Measurements from ENCODE around the gene DEFB121. TPM values are rescaled to one million over a fixed set of nuclear protein-coding genes. Genes with fewer than 3 reads are reported as not detected.
"Not testable (repeated sequence)": the region's sequence is repeated elsewhere in the genome, so short reads cannot be mapped to it uniquely, and the experiment has no call there.

Gene DEFB121
- not detected in 2 replicates for total RNA-seq
- polyA plus RNA-seq (2012), result not detected

- no peak for DNase-seq (ENCODE audit: low read depth)
Measured at GRCh38 chr20:31406115-31406514, at the start of gene DEFB121. Gene DEFB121 (minus strand): TSS chr20:31406215. CDS start chr20:31406152, 63 bp downstream.

GRCh38 chr20:31454361-31454760 lies 48.3 kb upstream of the DEFB121 start:
- no peak for DNase-seq (ENCODE audit: low read depth)

GRCh38 chr20:31452575-31452974 lies 46.6 kb upstream of the DEFB121 start:
- DNase-seq (ENCODE audit: low read depth), result peak; percentile 70

GRCh38 chr20:31449511-31450414 lies 43.7 kb upstream of the DEFB121 start:
- no peak for DNase-seq (ENCODE audit: low read depth)

GRCh38 chr20:31446084-31446819 lies 40.2 kb upstream of the DEFB121 start:
- DNase-seq (ENCODE audit: low read depth), result no peak

- no peak for DNase-seq (ENCODE audit: low read depth)
Measured at GRCh38 chr20:31440012-31440659, 34.1 kb upstream of the DEFB121 start, which contains the start of gene DEFB123. Gene DEFB123 (plus strand): TSS chr20:31440632. CDS start chr20:31440699, 67 bp downstream.

- no peak for DNase-seq (ENCODE audit: low read depth)
Measured at GRCh38 chr20:31430568-31431115, 24.6 kb upstream of the DEFB121 start.

- DNase-seq (ENCODE audit: low read depth), result not testable (repeated sequence)
Measured at GRCh38 chr20:31427576-31427975, 21.6 kb upstream of the DEFB121 start.

- not testable (repeated sequence) for DNase-seq (ENCODE audit: low read depth)
Measured at GRCh38 chr20:31426891-31427551, 21.0 kb upstream of the DEFB121 start.

GRCh38 chr20:31425797-31426196 lies 19.8 kb upstream of the DEFB121 start:
- DNase-seq (ENCODE audit: low read depth), result no peak

- DNase-seq (ENCODE audit: low read depth), result no peak
Measured at GRCh38 chr20:31418307-31418706, 12.3 kb upstream of the DEFB121 start.

- DNase-seq (ENCODE audit: low read depth), result no peak
Measured at GRCh38 chr20:31415653-31416052, 9.6 kb upstream of the DEFB121 start.

GRCh38 chr20:31414381-31414780 lies 8.4 kb upstream of the DEFB121 start:
- no peak for DNase-seq (ENCODE audit: low read depth)

GRCh38 chr20:31410011-31410410 lies 4.0 kb upstream of the DEFB121 start:
- DNase-seq (ENCODE audit: low read depth), result no peak

GRCh38 chr20:31403886-31404285 lies 2.1 kb downstream of the DEFB121 start:
- DNase-seq (ENCODE audit: low read depth), result no peak

- no peak for DNase-seq (ENCODE audit: low read depth)
Measured at GRCh38 chr20:31394900-31395299, 11.1 kb downstream of the DEFB121 start.

GRCh38 chr20:31392836-31393235 lies 13.2 kb downstream of the DEFB121 start:
- DNase-seq (ENCODE audit: low read depth), result no peak

- no peak for DNase-seq (ENCODE audit: low read depth)
Measured at GRCh38 chr20:31390490-31390889, 15.5 kb downstream of the DEFB121 start, which contains the start of gene DEFB119. Gene DEFB119 (minus strand): TSS chr20:31390590. CDS start chr20:31390483, 107 bp downstream.

- DNase-seq (ENCODE audit: low read depth), result no peak
Measured at GRCh38 chr20:31374346-31374745, 31.7 kb downstream of the DEFB121 start.

- DNase-seq (ENCODE audit: low read depth), result no peak
Measured at GRCh38 chr20:31368301-31368700, 37.7 kb downstream of the DEFB121 start, which contains the start of gene DEFB118. Gene DEFB118 (plus strand): TSS chr20:31368601. CDS start chr20:31368651, 50 bp downstream.
